ENCODE data around the gene PPP2CA.

- TF ChIP-seq CTCF (IDR thresholded peaks at IDR 0.05): peak; percentile 56 to 93 (median 86)
- no peak for TF ChIP-seq POLR2A (IDR thresholded peaks at IDR 0.05)
Observed at GRCh38 chr5:134184155-134185135, 41.4 kb downstream of the PPP2CA start.

All from esophagus squamous epithelium (tissue), 4 donors.